ENCODE measurements around the gene TMEM121.

TMEM121 gene

DNA sequence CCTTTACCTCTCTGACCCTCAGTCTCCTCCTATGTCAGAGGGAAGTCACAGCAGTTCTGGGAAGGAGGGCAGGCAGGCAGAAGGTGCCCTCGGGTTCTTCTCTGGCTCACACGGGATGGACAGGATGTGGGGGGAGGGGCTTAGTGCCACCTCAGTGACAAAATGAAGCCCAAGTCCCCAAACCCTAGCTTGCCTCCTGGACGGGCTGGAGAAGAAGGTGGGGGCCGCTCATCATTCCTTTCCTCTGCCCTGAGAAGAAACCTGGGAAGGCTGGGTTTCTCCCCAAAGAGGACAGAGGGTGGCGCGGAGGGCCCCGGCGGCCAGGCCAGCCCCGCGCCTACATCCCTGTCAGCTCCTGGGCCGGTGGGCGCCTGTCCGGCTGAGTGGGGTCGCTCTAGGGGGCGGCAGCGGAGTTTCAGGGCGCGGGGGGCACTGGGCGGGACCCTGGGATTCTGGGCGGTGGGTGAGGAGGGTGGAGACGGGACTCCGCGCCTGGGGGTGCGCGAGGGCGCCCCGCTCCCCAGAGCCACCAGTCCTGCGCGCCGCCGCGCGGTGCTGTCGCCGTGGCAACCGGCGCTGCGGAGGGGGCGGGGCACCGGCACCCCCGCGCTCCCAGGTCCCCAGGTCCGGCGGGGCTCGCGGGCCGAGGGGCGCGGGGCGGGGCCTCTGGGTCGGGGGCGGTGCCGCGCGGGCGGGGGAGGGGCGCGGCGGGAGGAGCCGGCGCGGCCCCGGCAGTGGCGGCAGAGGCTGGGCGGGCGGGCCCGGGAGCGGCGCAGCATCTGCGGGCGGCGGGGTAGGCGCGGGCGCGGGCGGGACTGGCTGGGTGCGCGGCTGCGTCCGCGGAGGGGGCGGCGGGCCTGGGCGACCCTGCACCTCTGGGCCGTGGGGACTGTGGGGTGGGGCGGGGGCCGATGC, at the start of gene TMEM121:
Gene TMEM121, plus strand, starts transcription at position 723 of the 915 bp plus-strand sequence. CDS start 2,252 bp downstream, outside the sequence.
- DNase-seq (ENCODE audit: low spot score), result peak; percentile 91

DNA sequence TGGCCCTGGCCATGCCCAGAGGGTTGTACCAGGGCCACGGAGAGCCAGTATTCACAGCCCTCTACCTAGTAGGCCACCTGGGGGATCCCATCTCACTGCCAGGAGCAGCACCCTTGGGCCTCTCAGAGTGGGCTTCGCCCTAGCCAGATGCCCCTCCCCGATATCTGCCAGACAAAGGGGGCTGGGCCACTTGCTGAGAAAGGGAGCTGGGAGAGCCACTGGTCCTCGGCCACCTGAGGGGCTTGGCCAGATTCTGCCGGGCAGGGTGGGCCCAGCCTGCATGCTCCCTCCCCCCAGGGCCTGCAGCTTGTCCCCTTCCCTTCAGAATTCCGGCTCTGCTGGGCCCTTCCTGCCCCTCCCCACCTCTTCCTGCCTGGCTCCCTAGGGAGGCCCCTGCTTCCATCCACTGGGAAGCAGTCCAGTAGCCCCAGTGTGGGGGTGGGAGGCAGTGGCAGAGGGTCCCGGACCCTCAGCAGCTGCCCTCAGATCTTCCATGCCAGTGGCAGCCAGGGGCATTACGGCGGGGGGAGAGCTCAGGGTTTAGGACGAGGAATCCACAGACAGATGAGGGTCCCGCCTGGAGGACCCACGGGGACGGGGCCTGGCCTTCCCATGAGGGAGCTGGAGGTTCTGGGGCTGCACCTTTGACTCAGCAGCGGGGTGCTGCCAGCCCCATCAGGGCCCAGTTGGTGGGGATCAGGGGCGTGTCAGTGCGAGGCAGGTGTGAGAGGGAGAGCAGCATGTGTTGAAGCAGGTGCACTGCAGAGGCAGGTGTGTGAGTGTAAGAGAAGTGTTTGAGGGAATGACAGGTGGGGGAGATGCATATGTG, 49.3 kb upstream of the TMEM121 start:
- no peak for DNase-seq (ENCODE audit: low spot score)

DNA sequence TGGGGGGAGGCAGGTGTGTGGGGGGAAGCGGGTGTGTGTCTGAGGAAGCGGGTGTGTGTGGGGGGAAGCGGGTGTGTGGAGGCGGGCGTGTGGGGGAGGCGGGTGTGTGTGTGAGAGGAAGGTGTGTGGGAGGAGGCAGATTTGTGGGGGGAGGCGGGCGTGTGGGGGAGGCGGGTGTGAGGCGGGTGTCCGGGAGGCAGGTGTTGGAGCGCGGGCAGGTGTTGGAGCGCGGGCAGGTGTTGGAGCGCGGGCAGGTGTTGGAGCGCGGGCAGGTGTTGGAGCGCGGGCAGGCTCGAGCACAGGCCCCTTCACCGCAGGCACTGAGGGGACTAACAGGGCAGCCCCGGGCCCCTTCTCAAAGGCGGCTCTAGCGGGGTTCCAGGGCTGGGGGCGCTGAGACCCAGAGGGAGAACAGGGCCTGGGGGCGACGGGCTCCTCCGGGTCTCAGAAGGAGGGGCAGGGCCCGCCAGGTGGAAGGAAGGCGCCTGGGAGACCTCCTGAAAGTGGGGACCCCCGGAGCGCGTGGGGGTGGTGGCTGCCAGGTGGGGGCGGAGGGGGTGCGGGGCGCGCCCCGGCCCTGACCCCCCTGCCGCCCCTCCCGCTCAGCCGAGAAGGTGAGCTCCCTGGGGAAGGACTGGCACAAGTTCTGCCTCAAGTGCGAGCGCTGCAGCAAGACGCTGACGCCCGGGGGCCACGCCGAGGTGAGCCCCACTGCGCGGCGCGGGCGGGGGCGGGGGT, 48.6 kb upstream of the TMEM121 start:
- DNase-seq (ENCODE audit: low spot score), result no peak

DNA sequence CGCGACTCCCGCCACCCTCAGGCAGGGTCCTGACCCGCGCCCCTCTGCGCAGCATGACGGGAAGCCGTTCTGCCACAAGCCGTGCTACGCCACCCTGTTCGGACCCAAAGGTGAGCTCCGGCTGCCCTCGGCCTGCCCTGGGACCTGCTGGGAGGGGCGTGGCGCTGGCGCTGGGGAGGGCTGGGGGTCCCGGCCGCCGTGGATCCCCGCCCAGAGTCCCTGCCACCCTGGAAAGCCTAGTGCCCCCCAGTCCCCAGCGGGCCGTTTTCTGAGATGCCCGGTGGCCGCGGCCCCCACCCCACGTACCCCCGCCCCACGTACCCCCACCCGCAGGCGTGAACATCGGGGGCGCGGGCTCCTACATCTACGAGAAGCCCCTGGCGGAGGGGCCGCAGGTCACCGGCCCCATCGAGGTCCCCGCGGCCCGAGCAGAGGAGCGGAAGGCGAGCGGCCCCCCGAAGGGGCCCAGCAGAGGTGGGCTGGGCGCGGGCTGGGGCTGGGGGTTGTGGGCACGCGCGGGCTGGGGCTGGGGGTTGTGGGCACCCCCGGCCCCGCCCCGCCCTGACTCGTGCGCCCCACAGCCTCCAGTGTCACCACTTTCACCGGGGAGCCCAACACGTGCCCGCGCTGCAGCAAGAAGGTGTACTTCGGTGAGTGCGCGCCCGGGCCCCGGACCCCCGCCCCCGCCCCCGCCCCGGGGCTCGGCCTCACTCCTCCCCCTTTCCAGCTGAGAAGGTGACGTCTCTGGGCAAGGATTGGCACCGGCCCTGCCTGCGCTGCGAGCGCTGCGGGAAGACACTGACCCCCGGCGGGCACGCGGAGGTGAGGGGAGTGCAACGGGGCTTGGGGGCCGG, 47.8 kb upstream of the TMEM121 start:
- no peak for DNase-seq (ENCODE audit: low spot score)

DNA sequence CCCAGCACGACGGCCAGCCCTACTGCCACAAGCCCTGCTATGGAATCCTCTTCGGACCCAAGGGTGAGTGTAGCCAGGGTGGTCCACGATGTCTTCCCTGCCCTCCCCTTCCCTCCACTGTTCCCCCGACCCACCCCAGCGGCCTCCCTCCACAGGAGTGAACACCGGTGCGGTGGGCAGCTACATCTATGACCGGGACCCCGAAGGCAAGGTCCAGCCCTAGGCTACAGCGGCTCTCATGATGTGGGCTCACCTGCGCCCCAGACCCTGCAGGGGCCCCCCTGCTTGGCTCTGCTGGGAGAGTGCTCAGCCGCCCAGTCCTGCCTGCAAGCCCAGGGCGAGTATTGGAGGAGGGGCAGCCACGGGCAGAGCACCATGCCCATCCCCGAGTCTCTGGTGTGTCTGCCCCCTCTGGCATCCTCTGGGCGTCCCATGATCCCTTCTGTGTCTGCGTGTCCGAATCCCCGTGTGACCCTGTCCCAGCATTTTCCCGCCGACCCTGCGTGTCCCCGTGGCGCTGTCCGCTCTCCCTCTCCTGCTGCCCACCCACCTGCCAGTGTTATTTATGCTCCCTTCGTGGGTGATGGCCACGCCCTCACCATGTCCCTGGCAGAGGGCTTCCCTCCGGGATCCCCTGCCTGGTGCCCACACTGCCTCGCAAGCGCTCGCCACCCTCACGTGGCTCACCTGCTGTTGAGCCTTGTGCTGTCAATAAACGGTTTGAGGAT, 46.8 kb upstream of the TMEM121 start:
- no peak for DNase-seq (ENCODE audit: low spot score)

DNA sequence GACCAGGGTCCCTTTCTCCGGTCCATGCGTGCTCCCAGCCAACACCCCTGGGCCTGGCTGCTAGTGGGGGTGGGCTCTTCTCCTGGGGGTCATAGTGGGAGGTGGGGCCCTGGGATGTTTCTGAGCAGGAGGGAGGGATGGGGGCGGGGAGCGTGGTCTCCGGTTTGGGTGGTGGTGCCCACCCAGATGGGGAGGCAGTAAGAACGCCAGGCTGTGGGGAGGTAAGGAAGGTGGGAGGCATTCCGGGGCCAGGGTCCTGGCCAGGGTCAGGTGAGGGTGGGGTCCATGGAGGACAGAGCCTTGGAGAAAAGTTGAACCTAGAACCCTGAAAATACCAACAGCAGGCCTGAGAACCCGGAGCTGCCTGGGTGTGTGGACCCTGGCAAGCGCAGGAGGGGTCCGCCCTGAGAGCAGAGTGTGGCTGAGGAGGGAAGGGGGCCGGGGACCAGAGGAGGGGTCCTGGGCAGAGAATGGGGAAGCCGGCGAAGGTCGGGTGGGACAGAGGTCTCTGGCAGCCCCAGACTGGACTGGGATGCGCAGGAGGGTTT, 46.1 kb upstream of the TMEM121 start:
- DNase-seq (ENCODE audit: low spot score), result no peak

DNA sequence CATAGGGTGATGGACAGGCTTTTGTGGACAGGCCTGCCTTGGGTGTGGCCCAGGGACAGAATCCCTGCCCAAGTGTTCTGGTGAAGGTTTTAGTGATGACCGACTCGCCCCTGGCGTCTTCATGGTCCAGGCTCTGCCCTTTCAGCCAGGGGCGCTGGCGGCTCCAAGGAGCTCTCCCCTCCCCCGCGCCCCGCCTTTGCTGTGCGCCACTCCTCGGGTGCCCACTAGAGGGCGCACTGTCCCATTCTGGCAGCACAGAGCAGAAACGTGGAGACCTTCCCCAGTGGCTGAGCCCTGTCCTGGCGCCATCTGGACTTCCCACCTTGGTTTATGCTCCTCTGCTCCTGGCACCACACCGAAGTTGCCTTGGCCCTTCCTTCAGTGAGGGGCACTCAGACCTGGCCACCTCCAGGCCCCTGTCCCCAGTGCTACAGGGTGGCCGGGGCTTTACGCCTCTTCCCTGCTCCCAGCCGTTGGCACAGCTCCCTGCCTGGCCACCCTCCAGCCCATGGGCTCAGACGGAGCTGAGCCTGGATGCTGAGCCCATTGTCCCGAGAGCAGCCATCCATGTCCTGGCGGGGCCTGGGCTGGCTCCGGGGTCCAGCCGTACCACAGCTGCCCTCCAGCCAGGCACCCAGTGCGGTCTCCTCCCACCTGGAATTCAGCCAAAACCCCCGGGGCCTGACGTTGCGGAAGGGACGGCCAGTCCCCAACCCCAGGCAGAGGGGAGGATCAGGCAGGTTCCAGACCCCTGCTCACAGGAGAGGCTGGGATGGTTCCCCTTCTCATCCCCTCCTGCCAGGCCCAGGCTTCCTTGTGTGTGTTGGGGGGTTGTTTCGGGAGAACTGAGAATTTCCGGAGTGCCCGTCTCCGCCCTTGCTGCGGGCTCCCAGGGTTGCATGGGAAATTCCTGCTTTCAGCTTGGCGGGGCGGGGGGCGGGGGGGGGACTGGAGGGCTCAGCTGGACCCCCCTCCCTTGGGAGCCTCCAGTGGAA, 45.3 kb upstream of the TMEM121 start:
- peak; percentile 87 for DNase-seq (ENCODE audit: low spot score)

DNA sequence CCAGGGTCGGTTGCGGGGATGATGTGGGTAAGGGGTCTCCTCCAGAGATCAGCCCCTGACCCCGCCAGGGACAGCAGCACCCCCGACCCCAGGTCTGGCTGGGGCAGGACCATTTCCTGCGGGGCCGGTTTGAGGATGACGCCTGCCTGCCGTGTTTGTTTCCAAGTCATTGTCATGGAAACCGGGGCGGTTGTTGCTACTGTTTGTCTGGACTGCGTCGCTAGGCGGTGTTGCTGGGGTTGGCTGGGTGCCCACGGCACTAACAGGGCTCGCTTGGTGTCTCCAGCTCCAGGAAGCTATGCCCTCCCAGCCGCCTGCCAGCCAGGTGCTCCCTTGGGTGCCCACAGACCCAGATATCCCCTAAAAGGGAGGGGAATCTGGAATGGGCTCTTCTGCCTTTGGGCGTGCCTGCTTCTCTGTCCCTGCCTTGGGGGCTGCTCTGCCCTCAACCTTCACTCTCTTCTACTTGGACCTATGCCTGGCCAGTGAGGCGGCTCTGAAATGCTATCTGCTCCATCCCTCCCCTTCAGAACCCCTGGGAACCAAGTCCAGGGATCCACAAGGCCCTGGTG, 44.4 kb upstream of the TMEM121 start:
- DNase-seq (ENCODE audit: low spot score), result peak; percentile 79

DNA sequence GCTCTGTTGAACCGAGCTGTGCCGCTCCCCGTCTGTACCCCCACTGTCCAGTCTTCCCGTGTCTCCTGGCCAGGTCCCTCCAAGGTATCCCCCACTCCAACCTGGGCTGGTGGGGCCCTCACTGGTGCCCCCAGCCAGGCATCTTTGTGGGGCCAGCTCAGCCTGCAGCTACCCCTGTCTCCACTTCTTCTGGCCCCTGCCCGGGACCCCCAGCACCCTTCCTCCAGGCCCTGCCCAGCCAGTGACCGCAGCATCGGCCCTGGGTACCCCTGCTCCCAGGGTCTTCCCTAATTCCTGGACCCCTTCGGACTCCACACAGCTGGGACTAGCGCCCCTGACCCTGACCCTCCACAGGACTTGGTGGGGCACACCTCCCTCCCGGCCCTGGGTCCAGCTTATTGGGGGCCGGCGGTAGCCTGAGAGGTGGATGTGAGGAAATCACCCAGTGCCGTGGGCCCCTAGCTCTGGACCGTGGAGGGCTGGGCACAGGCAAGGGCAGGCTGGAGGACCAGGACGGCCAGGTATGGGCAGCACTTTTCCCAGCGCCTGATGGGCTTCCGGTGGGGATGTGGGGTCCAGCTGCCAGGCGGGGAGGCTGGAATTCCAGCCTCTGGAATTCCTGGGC, 43.8 kb upstream of the TMEM121 start:
- no peak for DNase-seq (ENCODE audit: low spot score)

DNA sequence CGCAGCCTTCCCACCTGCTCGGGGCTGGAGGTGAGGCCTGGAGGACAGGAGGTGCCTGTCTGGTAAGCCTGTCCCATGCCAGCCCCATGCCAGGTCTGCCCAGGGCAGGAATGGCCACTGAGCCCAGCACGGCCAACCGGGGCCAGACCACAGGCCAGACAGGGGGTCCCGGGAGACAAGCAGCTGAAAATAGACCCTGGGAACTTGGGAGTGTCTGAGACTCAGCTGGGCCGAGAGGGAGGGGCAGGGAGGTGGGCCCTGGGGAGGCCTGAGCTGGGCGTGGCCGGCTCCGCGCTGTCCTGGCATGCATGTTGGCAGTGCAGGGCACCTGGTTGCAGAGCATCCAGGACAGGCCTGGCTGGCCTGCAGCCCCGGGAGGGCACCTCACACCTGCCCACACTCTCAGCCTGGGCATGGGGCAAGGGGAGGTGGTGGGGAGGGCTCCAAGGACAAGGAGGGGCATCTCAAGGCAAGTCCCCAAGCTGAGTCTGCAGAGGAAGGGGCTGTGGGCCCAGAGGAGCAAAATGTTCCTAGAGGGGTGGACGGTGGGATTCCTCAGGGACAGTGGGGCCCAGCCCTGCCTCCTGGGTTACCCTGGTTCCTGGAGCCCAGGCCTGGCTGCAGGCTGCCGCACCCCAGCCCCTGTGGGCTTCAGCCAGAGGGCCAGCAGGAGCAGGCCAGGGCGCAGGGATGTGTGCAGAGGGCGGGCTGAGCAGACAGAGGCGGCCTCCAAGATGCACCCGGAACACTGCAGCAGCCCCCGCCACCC, 42.9 kb upstream of the TMEM121 start:
- no peak for DNase-seq (ENCODE audit: low spot score)

DNA sequence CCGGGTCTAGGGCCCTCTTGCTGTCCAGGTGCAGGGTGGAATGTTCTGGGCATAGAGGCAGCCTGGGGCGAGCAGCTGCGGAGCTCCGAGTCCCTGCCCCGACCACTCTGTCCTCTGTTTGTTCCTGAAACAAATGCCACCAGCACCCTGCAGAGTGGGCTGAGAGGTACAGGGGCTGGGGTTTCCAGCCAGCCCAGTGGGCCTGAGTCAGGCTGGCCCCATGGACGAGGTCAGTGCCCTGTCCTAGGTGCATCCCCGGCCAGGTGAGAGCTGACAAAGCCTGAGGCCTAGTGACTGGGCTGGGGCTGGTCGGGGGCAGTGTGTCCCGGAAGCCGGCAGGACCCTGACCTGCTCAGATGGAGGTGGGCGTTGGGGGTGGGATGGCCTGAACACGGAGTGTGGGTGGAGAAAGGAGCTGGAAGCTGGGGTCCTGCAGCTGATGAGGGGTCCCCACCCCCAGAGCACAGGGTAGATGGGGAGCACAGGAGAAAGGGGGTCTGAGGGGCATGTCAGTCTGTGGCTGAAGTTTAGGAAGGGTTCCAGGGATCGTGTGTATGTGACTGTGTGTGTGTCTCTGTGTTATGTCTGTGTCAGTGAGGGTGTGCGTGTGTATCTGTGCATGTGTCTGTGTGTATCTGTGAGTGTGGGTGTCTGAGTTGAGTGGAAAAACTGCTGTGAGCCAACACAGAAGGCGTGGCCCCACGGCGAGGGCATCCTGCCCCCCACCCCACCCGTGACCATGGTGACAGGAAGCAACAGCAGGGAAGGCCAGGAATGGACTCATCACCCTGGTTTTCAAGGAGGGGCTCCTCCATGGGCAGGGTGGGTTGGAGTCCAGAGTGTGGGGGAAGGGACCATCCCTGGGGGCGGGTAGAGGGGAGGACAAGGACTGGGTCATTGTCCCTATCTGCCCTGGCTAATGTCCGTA, 42.0 kb upstream of the TMEM121 start:
- DNase-seq (ENCODE audit: low spot score), result no peak

DNA sequence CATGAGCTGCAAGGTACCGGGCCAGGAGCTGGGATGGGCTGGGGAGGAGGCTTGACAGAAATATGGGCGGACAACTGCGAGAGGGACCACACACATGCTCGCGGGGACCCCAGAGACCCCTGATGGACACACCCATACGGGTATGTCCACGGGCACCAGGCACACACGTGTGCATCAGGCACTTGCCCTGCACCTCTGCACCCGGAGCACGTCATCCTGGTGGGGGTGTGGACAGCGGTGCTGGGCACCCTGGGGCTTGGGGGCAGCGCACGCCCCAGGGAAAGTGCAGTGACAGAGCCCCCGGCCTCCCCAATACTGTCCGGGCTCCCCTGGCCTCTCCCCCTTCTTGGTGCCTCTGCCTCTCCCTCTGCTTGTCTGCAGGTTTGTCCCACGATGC, 41.4 kb upstream of the TMEM121 start:
- no peak for DNase-seq (ENCODE audit: low spot score)

DNA sequence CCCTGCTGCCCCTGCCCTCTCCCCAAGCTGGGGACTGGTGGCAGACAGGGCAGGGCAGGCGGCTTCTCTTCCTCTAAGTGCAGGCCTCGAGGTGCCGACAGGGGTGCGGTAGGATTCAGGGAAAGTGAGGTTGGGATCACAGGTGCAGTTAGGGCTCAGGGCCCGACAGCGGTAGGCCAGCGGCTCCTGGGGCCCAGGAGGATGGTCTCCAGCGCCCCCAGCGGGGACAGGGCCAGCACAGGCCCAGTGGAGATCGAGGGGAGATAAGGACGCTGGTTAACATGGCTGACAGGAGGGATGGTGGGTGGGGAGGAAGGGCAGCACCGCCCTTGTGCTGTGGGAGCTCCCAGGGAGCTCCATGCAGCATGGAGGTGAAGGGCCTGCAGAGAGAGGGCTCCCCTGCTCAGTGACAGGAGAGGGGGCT, 40.6 kb upstream of the TMEM121 start:
- peak; percentile 70 for DNase-seq (ENCODE audit: low spot score)

DNA sequence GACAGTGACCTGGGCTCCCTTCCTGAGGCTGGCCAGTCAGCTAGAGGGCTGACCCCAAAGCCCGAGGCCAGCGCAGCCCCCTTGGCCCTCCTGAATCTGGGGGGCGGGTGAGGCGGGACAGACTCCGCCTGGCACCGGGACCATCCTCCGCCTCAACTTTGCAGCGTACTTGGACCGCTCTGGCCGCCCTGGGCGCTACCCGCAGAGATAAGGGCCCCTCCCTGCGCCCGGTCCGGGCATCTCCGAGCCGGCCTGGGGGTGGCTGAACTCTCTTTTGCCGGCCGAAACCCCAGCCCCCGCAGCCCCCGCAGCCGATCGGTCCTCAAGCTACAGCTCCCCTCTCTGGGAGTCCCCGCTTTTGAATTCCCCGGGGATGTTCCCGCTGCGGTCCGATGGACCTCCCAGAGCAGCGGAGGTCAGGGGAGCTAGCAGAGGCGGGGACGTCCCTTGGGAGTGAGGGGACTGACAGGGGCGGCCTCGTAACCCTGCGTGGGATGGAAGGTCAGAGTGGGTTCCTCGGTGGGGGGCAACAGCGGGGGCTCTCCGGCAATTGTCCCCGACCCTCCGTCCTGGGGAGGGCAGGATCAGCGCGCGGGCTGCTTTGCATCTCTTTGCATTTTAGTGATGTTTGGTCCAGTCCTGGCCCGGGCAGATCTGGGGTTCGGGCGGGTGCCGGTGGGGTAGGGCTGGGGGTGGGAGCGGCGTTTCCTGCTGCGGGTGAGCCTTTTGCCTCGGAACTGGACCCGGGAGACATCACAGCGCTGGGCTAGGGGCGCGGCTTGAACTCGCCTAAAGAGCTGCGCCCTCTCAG, 40.0 kb upstream of the TMEM121 start, which contains the start of gene CRIP1:
Gene CRIP1, plus strand, starts transcription at position 724 of the 811 bp plus-strand sequence. CDS start 374 bp downstream, outside the sequence.
- no peak for DNase-seq (ENCODE audit: low spot score)

DNA sequence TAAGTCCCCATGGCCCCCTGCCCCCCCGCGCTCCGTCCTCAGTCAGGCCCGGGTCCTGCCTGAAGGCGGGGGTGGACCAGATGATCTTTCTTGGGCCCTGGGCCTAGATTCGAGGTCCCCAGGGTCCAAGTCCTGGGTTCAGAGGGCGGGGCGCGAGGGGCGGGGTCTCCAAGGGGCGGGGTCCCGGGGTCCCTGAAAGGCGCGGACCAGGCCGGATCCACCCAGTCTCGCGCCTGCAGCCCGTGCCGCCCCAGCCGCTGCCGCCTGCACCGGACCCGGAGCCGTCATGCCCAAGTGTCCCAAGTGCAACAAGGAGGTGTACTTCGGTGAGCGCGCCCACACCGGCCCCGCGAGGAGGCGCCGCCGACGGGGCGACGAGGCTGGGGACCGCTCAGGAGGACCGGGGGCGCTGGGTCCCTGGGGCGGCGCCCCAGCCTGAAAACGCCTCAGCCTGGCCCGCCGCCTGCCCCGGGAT, 39.4 kb upstream of the TMEM121 start:
- DNase-seq (ENCODE audit: low spot score), result no peak
